AG09309 (cell line): ENCODE measurements around the gene LIME1.

Experiments used
- DNase-seq: peaks from one replicate; pipeline ENCODE4 v3.0.0-alpha.2; 2010; ENCODE audit warnings: low read depth
- H3K4me3 ChIP-seq: 2 replicates; pipeline ENCODE4 v1.5.1; 2011; ENCODE audit warnings: mild to moderate bottlenecking, low read depth, low read length, moderate library complexity; ENCODE audit not compliant: control insufficient read depth
- CTCF ChIP-seq: IDR thresholded peaks from 2 replicates; pipeline ENCODE4 v1.5.1; 2011; ENCODE audit warnings: mild to moderate bottlenecking, low read depth, low read length, inconsistent platforms; ENCODE audit not compliant: insufficient read depth, control insufficient read depth; ENCODE audit errors: missing control alignments

Gene LIME1

DNA sequence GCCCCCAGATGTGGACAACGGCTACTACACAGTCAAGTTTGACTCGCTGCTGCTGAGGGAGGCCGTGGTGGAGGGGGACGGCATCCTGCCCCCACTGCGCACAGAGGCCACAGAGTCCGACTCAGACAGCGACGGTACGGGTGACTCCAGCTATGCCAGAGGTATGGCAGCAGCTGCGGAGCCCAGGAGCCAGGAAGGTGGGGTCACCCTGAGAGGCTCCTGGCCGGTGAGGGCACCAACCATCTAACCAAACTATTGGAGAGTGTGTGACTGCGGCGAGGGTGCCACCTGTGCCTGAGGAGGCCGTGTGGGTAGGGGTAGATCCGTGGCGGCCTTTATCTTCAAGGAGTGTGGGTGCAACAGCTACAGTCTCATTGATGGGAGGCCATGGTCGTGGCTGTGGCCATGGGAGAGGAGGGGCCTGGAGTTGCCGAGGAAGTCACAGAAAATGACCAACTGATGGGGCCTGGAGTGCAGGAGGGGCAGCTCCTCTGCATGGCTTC, 2.8 kb upstream of the LIME1 start:
- no peak for DNase-seq
- H3K4me3 ChIP-seq: no peak overlapping the region
- no peak for TF ChIP-seq CTCF

DNA sequence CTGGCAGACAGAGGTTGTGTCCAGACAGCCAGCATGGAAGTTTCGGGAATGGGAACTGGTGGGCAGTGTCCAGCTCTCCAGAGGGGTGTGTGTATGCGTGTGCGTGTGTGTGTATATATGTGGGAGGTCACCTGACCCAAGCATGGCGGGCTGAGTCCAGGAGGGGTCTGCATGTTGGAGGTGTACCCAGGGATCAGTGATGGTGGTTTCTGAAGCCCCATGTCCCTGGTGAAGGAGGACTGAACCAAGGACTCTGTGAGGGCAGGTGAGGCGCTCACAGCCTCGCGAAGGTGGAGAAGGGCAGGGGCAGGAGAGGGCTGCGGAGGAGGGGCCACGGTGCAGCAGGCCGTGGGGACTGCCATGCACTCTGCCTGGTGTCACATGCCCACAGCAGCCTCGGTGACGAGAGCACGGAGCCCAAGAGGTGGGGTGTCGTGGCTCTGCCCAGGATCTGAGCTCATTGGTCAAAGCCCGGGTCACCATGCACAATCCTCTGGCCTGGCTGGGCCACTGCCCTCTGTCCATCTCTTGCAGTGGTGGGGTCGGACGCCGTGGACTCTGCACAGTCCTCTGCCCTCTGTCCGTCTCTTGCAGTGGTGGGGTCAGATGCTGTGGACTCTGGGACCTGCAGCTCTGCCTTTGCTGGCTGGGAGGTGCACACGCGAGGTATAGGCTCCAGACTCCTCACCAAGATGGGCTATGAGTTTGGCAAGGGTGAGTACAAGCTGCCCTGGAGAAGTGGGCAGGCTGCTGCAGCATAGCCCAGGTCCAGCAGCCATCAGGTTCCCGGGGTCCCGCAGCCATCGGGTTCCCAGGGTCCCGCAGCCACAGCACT, 2.1 kb upstream of the LIME1 start:
- no peak overlapping the region for H3K4me3 ChIP-seq
- TF ChIP-seq CTCF: no peak
- no peak for DNase-seq

- DNase-seq: no peak
- no peak for TF ChIP-seq CTCF
- no peak overlapping the region for H3K4me3 ChIP-seq
Observed at GRCh38 chr20:63734946-63735858, 1.3 kb upstream of the LIME1 start.

DNA sequence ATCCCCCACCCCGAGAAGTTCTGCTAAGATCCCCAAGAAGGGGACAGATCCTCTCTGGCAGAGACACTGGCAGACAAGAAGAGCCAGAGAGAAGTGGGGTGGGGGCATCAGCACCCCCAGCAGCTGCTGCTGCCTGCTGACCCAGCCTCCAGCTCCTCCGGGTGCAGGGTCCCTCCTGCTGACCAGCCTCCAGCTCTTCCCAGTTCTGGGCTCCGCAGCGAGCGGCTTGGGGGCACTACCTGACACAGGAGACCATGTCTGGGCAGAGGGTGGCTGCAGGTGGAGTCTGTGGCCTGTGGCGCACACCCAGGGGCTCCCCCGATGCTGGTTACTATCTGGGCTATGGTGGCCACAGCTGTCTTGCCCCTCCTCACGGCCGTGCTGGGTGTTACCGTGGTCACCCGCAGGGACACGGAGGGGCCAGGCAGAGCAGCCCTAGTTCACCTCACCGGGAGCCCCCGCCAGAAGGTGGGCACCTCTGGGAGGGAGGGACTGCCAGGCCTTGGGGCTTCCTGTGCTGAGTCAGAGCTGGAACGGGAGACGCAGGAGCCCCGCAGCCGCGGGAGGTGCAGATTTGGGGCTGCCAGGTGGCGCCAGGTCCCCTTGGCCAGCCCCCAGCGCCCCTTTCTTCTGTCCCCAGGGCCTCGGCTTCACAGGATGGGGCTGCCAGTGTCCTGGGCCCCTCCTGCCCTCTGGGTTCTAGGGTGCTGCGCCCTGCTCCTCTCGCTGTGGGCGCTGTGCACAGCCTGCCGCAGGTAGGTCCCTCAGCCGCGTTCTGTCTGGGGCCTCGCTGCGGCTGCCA, 630 bp downstream of the LIME1 start:
- DNase-seq: no peak
- TF ChIP-seq CTCF: no peak
- no peak overlapping the region for H3K4me3 ChIP-seq

DNA sequence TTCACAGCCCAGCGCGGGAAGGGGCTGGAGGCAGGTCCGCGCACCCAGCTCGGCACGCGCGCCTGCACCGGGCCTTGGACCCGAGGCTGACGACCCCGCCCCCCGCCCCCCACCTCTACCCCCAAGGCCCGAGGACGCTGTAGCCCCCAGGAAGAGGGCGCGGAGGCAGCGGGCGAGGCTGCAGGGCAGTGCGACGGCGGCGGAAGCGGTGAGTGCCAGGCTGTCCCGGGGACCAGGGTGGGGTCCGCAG, 1.2 kb downstream of the LIME1 start:
- no peak for TF ChIP-seq CTCF
- no peak for DNase-seq

More for the DNA sequence above, 1.2 kb downstream of the LIME1 start:
- H3K4me3 ChIP-seq: no peak overlapping the region
